ENCODE results near the gene ADCY4. TPM values are rescaled to one million over a fixed set of nuclear protein-coding genes. Genes with fewer than 3 reads are reported as not detected.

ADCY4 gene
- polyA plus RNA-seq, 3 donors, result 0.69 to 11.9 (median 0.70) TPM

GRCh38 chr14:24365600-24366412 lies 30.9 kb upstream of the ADCY4 start:
- Histone ChIP-seq H3K79me2 (ENCODE audit: insufficient read depth, low read length) (no peaks in the 10 kb centered on the region), H3K9ac (ENCODE audit: insufficient read depth, low read length, poor library complexity, severe bottlenecking) (no peak overlapping the region), H2AFZ (ENCODE audit: insufficient read depth, low read depth, low read length, poor library complexity, severe bottlenecking) (no peak overlapping the region), H3K4me2 (replicated peaks; ENCODE audit: extremely low read depth, low read length, poor library complexity, severe bottlenecking) (peak overlapping the region; percentile 70), H3K36me3 (replicated peaks in 1 of 2; ENCODE audit: control insufficient read depth in 1 of 2, insufficient read depth in 2 of 2, low read length in 2 of 2) (no peaks in the 10 kb centered on the region), H3K4me1 (ENCODE audit: control insufficient read depth in 1 of 2, insufficient read depth in 2 of 2, low read length in 2 of 2) (peaks cover 29 to 32% of the 10 kb centered on the region in 2 donors), H3K27ac (ENCODE audit: low read depth in 1 of 2, low read length in 2 of 2) (no peak overlapping the region), H4K20me1 (ENCODE audit: insufficient read depth, low read length) (no peaks in the 10 kb centered on the region), H3K27me3 (ENCODE audit: control insufficient read depth in 2 of 2, insufficient read depth in 2 of 2, low read length in 2 of 2) (peaks cover 41 to 54% of the 10 kb centered on the region in 2 donors), H3K9me3 (replicated peaks in 1 of 2; ENCODE audit: control insufficient read depth in 1 of 2, insufficient read depth in 1 of 2, low read length in 2 of 2) (peaks cover 0 to 18% of the 10 kb centered on the region in 2 donors), H3K4me3 (replicated peaks in 1 of 3; ENCODE audit: low read depth in 2 of 3, low read length in 3 of 3) (peak overlapping the region in 1 of 3 experiments; percentile 65)
- Mint-ChIP-seq H3K27ac (peak overlapping the region in 1 of 7 donors; percentile 36), H3K4me3 (peak overlapping the region; percentile 71 to 89), H3K9me3 (peaks cover 0 to 22% (median 10%) of the 10 kb centered on the region in 7 donors), H3K36me3 (peaks cover 3 to 21% of the 10 kb centered on the region in 2 donors), H3K27me3 (ENCODE audit: low read depth in 3 of 3) (peaks cover 47 to 60% (median 52%) of the 10 kb centered on the region in 3 donors), H3K4me1 (peaks cover 36% of the 10 kb centered on the region)
- TF ChIP-seq, protein P1, sequence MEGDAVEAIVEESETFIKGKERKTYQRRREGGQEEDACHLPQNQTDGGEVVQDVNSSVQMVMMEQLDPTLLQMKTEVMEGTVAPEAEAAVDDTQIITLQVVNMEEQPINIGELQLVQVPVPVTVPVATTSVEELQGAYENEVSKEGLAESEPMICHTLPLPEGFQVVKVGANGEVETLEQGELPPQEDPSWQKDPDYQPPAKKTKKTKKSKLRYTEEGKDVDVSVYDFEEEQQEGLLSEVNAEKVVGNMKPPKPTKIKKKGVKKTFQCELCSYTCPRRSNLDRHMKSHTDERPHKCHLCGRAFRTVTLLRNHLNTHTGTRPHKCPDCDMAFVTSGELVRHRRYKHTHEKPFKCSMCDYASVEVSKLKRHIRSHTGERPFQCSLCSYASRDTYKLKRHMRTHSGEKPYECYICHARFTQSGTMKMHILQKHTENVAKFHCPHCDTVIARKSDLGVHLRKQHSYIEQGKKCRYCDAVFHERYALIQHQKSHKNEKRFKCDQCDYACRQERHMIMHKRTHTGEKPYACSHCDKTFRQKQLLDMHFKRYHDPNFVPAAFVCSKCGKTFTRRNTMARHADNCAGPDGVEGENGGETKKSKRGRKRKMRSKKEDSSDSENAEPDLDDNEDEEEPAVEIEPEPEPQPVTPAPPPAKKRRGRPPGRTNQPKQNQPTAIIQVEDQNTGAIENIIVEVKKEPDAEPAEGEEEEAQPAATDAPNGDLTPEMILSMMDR (IDR thresholded peaks at IDR 0.05), result peak; percentile 76
- peak; percentile 59 to 75 (median 72) for DNase-seq
- intact Hi-C loops (cut with micrococcal nuclease), result no loop called here
- WGBS (ENCODE audit: insufficient coverage), result 10% methylated on average over 17 of the region's 28 CpGs

DNA sequence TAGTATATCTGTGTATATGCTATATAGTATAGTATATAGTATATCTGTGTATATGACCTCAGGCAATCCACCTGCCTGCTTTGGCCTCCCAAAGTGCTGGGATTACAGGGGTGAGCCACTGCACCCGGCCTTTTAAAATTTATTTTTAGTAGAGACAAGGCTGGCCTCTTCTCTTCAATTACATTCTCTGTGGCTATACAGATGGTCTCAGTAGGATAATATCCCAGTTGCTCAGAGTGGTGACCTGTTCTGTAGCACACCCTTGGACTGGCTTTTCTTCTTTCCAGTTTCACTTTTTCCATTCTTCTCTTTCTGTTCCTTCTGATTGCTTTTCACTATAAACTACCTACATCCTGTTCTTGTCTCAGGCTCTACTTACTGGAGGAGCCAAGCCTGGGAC lies 30.0 kb upstream of the ADCY4 start:
- Mint-ChIP-seq H3K4me1 (peaks cover 36% of the 10 kb centered on the region), H3K9me3 (peaks cover 0 to 22% (median 10%) of the 10 kb centered on the region in 7 donors), H3K27ac (no peak overlapping the region), H3K27me3 (ENCODE audit: low read depth in 3 of 3) (peaks cover 43 to 52% (median 50%) of the 10 kb centered on the region in 3 donors), H3K36me3 (peaks cover 3 to 21% of the 10 kb centered on the region in 2 donors), H3K4me3 (peak overlapping the region in 1 of 2 donors; percentile 89)
- Histone ChIP-seq H2AFZ (ENCODE audit: insufficient read depth, low read depth, low read length, poor library complexity, severe bottlenecking) (no peak overlapping the region), H3K4me3 (replicated peaks in 1 of 3; ENCODE audit: low read depth in 2 of 3, low read length in 3 of 3) (no peak overlapping the region), H3K9ac (ENCODE audit: insufficient read depth, low read length, poor library complexity, severe bottlenecking) (no peak overlapping the region), H3K27ac (ENCODE audit: low read depth in 1 of 2, low read length in 2 of 2) (no peak overlapping the region), H3K9me3 (replicated peaks in 1 of 2; ENCODE audit: control insufficient read depth in 1 of 2, insufficient read depth in 1 of 2, low read length in 2 of 2) (peaks cover 0 to 18% of the 10 kb centered on the region in 2 donors), H3K36me3 (replicated peaks in 1 of 2; ENCODE audit: control insufficient read depth in 1 of 2, insufficient read depth in 2 of 2, low read length in 2 of 2) (no peaks in the 10 kb centered on the region), H3K4me2 (replicated peaks; ENCODE audit: extremely low read depth, low read length, poor library complexity, severe bottlenecking) (no peak overlapping the region), H4K20me1 (ENCODE audit: insufficient read depth, low read length) (no peaks in the 10 kb centered on the region), H3K4me1 (ENCODE audit: control insufficient read depth in 1 of 2, insufficient read depth in 2 of 2, low read length in 2 of 2) (peaks cover 29 to 32% of the 10 kb centered on the region in 2 donors), H3K79me2 (ENCODE audit: insufficient read depth, low read length) (no peaks in the 10 kb centered on the region), H3K27me3 (ENCODE audit: control insufficient read depth in 2 of 2, insufficient read depth in 2 of 2, low read length in 2 of 2) (peaks cover 41 to 50% of the 10 kb centered on the region in 2 donors)
- WGBS (ENCODE audit: insufficient coverage), result no CpG with 5 or more reads among the region's 1 CpG
- DNase-seq, result no peak
- intact Hi-C loops (cut with micrococcal nuclease), result no loop called here
- TF ChIP-seq, protein P1 (IDR thresholded peaks at IDR 0.05), result no peak

Data from CD14-positive monocyte (primary cell).